ENCODE measurements around the gene SMIM44. TPM values are rescaled to one million over a fixed set of nuclear protein-coding genes. Genes with fewer than 3 reads are reported as not detected.
A peak's percentile ranks its signal among the peaks of the same experiment; 100 is the strongest.

Gene SMIM44
- total RNA-seq, 3 donors from 2014 or later, result 1.1 to 5.5 (median 5.5) TPM

DNA sequence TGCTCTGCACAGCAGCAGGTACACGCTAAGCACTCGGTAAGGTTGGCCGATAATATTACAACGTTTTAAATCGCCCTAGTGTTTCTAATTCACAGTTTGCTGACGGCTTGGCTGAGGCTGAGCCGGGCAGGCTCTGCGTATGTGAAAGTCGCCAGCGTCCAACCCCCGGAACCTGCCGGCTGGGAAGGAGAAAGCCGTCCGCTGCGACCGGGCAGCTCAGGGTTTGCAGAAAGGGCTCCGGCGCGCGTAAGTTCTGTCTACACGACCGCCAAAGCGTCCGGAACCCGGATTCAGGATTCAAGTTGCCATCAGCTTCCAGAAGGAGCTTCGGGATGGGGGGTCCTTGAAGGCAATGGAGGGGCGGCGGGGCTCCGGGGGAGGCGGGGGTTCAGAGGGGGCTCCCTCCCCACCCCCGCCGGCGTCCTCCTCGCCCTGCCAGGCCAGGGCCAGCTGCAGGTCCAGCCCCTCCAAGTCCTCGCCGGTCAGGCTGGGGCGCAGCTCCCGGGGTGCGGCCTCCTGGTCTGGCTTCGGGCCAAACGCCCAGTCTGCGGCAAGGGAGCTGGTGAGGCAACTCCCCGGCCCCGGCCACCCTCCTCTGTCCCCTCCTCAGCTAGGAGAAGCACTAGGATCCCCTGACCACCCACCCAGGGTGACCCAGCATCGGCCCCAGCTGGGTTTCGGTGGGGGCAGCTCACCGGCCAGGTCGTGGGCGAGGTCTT lies 575 bp downstream of the SMIM44 start:
- Histone ChIP-seq H3K9me3 (no peaks in the 10 kb centered on the region), H3K4me3 (peak overlapping the region; percentile 6), H3K36me3 (ENCODE audit: low read depth) (no peaks in the 10 kb centered on the region), H3K4me1 (ENCODE audit: low read depth) (peaks cover 10% of the 10 kb centered on the region)
- peak; percentile 60 for ATAC-seq
- intact Hi-C loops (cut with DNase I, micrococcal nuclease), result no loop called here
- DNase-seq, result peak; percentile 61 to 84 (median 84)
- TF ChIP-seq, protein P1, sequence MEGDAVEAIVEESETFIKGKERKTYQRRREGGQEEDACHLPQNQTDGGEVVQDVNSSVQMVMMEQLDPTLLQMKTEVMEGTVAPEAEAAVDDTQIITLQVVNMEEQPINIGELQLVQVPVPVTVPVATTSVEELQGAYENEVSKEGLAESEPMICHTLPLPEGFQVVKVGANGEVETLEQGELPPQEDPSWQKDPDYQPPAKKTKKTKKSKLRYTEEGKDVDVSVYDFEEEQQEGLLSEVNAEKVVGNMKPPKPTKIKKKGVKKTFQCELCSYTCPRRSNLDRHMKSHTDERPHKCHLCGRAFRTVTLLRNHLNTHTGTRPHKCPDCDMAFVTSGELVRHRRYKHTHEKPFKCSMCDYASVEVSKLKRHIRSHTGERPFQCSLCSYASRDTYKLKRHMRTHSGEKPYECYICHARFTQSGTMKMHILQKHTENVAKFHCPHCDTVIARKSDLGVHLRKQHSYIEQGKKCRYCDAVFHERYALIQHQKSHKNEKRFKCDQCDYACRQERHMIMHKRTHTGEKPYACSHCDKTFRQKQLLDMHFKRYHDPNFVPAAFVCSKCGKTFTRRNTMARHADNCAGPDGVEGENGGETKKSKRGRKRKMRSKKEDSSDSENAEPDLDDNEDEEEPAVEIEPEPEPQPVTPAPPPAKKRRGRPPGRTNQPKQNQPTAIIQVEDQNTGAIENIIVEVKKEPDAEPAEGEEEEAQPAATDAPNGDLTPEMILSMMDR (IDR thresholded peaks at IDR 0.05), result no peak

DNA sequence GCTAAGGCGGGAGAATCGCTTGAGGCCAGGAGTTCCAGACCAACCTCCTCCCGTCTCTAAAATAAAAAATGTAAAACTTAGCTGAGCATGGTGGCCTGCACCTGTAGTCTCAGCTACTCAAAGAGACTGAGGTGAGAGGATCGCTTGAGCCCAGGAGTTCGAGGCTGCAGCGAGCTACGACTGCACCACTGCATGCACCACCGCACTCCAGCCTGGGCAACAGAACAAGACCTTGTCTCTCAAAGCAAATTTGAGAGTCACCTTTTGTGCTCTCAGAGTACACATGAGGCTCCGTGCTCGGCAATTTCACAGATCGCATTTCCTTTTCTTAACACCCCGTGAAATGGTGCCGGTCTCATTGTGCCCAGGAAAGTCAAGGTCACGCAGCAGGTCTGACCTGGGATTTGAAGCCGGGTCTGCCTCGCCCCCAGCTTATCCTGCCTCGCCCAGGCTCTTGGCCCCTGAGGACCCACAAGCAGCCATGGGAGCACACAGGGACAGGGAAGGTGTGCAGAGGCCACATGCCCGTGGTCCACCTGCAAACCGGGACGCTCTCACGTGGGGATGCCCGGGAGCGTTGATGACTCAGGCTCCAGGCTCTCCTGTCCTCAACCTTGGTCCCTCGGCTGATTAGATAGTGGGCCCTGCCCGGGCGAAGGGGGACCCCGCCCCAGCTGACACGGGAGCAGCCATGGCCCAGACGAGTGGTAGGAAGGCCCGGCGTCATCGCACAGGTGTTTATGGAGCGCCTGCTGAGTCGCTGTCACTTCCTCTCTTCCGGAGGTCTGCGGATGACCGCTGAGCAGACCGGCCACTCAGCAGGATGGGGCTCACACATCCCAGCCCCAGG lies 1.8 kb downstream of the SMIM44 start:
- TF ChIP-seq, protein P1 (IDR thresholded peaks at IDR 0.05), result no peak
- no peak for DNase-seq
- intact Hi-C loops (cut with DNase I, micrococcal nuclease), result no loop called here
- Histone ChIP-seq H3K36me3 (ENCODE audit: low read depth) (no peaks in the 10 kb centered on the region), H3K4me3 (no peak overlapping the region), H3K9me3 (no peaks in the 10 kb centered on the region), H3K4me1 (ENCODE audit: low read depth) (peaks cover 10% of the 10 kb centered on the region)
- ATAC-seq, result no peak

DNA sequence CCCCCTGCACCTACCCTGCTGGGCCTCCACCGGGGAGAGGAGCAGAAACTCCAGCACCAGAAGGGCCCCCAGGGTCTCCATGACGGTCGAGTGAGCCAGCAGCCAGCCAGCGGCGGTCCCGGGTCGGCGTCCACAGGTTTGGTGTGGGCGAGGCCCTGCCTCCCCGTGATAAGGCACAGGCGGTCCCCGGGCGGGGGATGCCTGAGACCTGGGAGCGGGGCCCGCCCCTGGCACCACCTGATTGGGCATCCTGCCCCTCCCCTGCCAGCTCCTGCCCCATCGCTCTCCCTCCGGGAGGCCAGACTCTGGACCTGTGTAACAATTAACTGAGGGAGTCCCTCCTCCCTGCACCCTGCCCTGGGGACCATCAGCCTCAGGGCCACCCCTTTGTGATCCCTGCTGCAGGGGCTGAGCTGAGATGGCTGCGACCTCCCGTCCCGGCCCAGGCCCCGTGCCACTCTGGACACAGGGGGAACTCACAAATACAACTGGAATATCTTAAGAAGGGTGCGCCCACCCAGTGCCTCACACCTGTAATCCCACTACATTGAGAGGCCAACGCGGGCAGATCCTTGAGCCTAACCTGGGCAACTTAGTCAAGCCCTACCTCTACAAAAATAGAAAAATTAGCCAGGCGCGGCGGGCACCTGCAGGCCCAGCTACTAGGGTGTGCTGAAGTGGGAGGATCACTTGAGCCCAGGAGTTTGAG lies 2.7 kb downstream of the SMIM44 start, which contains the start of gene SMIM24:
TSS of gene SMIM24 (minus strand) at position 143 of the 709 bp plus-strand sequence. CDS start at position 81, 62 bp downstream.
- Histone ChIP-seq H3K36me3 (ENCODE audit: low read depth) (no peaks in the 10 kb centered on the region), H3K4me3 (no peak within 1 kb of the TSS), H3K9me3 (no peaks in the 10 kb centered on the region), H3K4me1 (ENCODE audit: low read depth) (peaks cover 10% of the 10 kb centered on the region)
- DNase-seq (peak; percentile 73 to 86 (median 85)), ATAC-seq (peak; percentile 81)
- intact Hi-C loops (cut with DNase I, micrococcal nuclease), result no loop called here
- TF ChIP-seq, protein P1 (IDR thresholded peaks at IDR 0.05), result no peak

DNA sequence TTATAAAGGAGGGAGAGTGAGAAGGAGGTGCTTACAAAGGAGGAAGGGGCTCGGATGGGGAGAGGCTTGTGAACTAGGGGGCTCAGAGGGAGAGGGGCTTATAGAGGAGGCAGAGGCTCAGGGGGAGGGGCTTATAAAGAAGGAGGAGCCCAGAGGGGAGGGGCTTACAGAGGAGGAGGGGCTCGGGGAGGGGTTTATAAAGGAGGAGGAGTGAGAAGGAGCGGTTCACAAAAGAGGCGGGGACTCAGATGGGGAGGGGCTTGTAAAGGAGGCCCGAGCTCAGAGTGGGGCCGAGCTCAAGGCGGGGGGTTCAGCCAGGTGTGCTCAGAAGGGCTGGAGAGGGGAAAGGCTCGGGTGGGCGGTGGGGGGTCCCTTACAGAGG lies 3.4 kb downstream of the SMIM44 start:
- H3K9me3 ChIP-seq, result no peaks in the 10 kb centered on the region
- no peaks in the 10 kb centered on the region for H3K36me3 ChIP-seq (ENCODE audit: low read depth)
- H3K4me1 ChIP-seq (ENCODE audit: low read depth), result peaks cover 10% of the 10 kb centered on the region
- ATAC-seq (peak; percentile 56), DNase-seq (peak in 2 of 3 donors; percentile 38 to 62)
- intact Hi-C loops (cut with DNase I, micrococcal nuclease), result no loop called here
- no peak overlapping the region for H3K4me3 ChIP-seq
- TF ChIP-seq, protein P1 (IDR thresholded peaks at IDR 0.05), result no peak

DNA sequence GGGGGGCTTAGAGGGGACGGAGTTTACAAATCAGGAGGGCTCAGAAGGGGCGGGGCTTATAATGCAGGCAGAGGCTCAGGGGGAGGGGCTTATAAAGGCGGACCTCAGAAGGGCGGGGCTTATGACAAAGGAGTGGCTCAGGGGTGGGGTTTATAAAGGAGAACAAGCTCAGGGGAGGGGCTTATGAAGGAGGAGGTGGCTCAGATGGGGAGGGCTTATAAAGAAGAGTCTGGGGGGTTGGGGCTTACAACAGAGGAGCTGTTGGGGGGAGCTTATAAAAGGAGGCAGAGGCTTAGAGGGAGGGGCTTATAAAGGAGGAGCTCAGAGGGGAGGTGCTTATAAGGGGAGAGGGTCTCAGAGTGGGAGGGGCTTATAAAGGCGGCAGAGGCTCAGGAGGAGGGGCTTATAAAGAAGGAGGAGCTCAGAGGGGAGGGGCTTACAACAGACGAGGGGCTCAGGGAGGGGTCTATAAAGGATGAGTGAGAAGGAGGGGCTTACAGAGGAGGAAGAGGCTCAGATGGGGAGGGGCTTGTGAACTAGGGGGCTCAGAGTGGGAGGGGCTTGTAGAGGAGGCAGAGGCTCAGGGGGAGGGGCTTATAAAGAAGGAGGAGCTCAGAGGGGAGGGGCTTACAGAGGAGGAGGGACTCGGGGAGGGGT lies 3.9 kb downstream of the SMIM44 start:
- no peak overlapping the region for H3K4me3 ChIP-seq

More for the DNA sequence above, 3.9 kb downstream of the SMIM44 start:
- no peaks in the 10 kb centered on the region for H3K36me3 ChIP-seq (ENCODE audit: low read depth)
- DNase-seq, result peak in 2 of 3 donors; percentile 55 to 63
- H3K9me3 ChIP-seq, result no peaks in the 10 kb centered on the region
- TF ChIP-seq, protein P1 (IDR thresholded peaks at IDR 0.05), result no peak
- intact Hi-C loops (cut with DNase I, micrococcal nuclease), result no loop called here
- peaks cover 14% of the 10 kb centered on the region for H3K4me1 ChIP-seq (ENCODE audit: low read depth)
- ATAC-seq, result peak; percentile 11
